ES-I3 (cell line): ENCODE measurements around the gene DTNB.
"Not testable (repeated sequence)": the region's sequence is repeated elsewhere in the genome, so short reads cannot be mapped to it uniquely, and the experiment has no call there.

Source experiments
- H3K36me3 ChIP-seq: 2 replicates; pipeline ENCODE4 v1.6.1; 2013; ENCODE audit warnings: mild to moderate bottlenecking, low read length, control low read depth, moderate library complexity; ENCODE audit not compliant: insufficient read depth
- H3K4me1 ChIP-seq: 2 replicates; pipeline ENCODE4 v1.6.1; 2013; ENCODE audit warnings: mild to moderate bottlenecking, control low read depth, low read length; ENCODE audit not compliant: insufficient read depth
- H3K9ac ChIP-seq: 2 replicates; pipeline ENCODE4 v1.6.1; 2013; ENCODE audit warnings: low read depth, mild to moderate bottlenecking, low read length, moderate library complexity
- H3K9me3 ChIP-seq: 2 replicates; pipeline ENCODE4 v1.6.1; 2013; ENCODE audit warnings: mild to moderate bottlenecking, low read length, moderate library complexity; ENCODE audit not compliant: control insufficient read depth, insufficient read depth

The DTNB gene

GRCh38 chr2:25665429-25665828 is 7.9 kb downstream of the DTNB start:
- peaks cover 25% of the 10 kb centered on the region for H3K4me1 ChIP-seq
- H3K9ac ChIP-seq, H3K36me3 ChIP-seq, H3K9me3 ChIP-seq: not testable (repeated sequence)

GRCh38 chr2:25664965-25665307 is 8.4 kb downstream of the DTNB start:
- Histone ChIP-seq H3K9ac (no peak overlapping the region), H3K9me3 (no peaks in the 10 kb centered on the region), H3K4me1 (peaks cover 20% of the 10 kb centered on the region), H3K36me3 (no peaks in the 10 kb centered on the region)

- H3K9me3 ChIP-seq: no peaks in the 10 kb centered on the region
- no peaks in the 10 kb centered on the region for H3K36me3 ChIP-seq
- H3K4me1 ChIP-seq: peaks cover 14% of the 10 kb centered on the region
- H3K9ac ChIP-seq: no peak overlapping the region
Measured at GRCh38 chr2:25664183-25664964, 9.0 kb downstream of the DTNB start.

- no peak overlapping the region for H3K9ac ChIP-seq
- H3K36me3 ChIP-seq: no peaks in the 10 kb centered on the region
- no peaks in the 10 kb centered on the region for H3K9me3 ChIP-seq
- H3K4me1 ChIP-seq: no peaks in the 10 kb centered on the region
Measured at GRCh38 chr2:25655316-25655715, 18.1 kb downstream of the DTNB start.

- no peak overlapping the region for H3K9ac ChIP-seq
- H3K9me3 ChIP-seq: no peaks in the 10 kb centered on the region
- no peaks in the 10 kb centered on the region for H3K4me1 ChIP-seq
- no peaks in the 10 kb centered on the region for H3K36me3 ChIP-seq
Measured at GRCh38 chr2:25654801-25655200, 18.6 kb downstream of the DTNB start.

GRCh38 chr2:25651782-25652455 is 21.5 kb downstream of the DTNB start:
- Histone ChIP-seq H3K9me3 (no peaks in the 10 kb centered on the region), H3K9ac (no peak overlapping the region), H3K4me1 (no peaks in the 10 kb centered on the region), H3K36me3 (no peaks in the 10 kb centered on the region)

- Histone ChIP-seq H3K9ac (no peak overlapping the region), H3K9me3 (no peaks in the 10 kb centered on the region), H3K36me3 (no peaks in the 10 kb centered on the region), H3K4me1 (no peaks in the 10 kb centered on the region)
Measured at GRCh38 chr2:25651066-25651465, 22.3 kb downstream of the DTNB start.

GRCh38 chr2:25650256-25650655 is 23.1 kb downstream of the DTNB start:
- Histone ChIP-seq H3K9ac (no peak overlapping the region), H3K9me3 (no peaks in the 10 kb centered on the region), H3K36me3 (no peaks in the 10 kb centered on the region), H3K4me1 (no peaks in the 10 kb centered on the region)

- H3K4me1 ChIP-seq: no peaks in the 10 kb centered on the region
- no peaks in the 10 kb centered on the region for H3K9me3 ChIP-seq
Measured at GRCh38 chr2:25649786-25650185, 23.6 kb downstream of the DTNB start.

GRCh38 chr2:25642298-25642697 is 31.1 kb downstream of the DTNB start:
- Histone ChIP-seq H3K4me1 (no peaks in the 10 kb centered on the region), H3K9ac (no peak overlapping the region), H3K9me3 (no peaks in the 10 kb centered on the region)

More at GRCh38 chr2:25649786-25650185, 23.6 kb downstream of the DTNB start:
- H3K9ac ChIP-seq: no peak overlapping the region
- no peaks in the 10 kb centered on the region for H3K36me3 ChIP-seq

GRCh38 chr2:25639696-25640095 is 33.7 kb downstream of the DTNB start:
- Histone ChIP-seq H3K36me3 (no peaks in the 10 kb centered on the region), H3K9me3 (no peaks in the 10 kb centered on the region), H3K9ac (no peak overlapping the region), H3K4me1 (no peaks in the 10 kb centered on the region)

More at GRCh38 chr2:25642298-25642697, 31.1 kb downstream of the DTNB start:
- no peaks in the 10 kb centered on the region for H3K36me3 ChIP-seq

GRCh38 chr2:25639131-25639530 is 34.2 kb downstream of the DTNB start:
- Histone ChIP-seq H3K4me1 (no peaks in the 10 kb centered on the region), H3K9ac (no peak overlapping the region)

GRCh38 chr2:25635797-25636196 is 37.6 kb downstream of the DTNB start:
- Histone ChIP-seq H3K4me1 (no peaks in the 10 kb centered on the region), H3K9me3 (no peaks in the 10 kb centered on the region; the same call in 1 of the 2 replicates), H3K9ac (no peak overlapping the region), H3K36me3 (no peaks in the 10 kb centered on the region)

More at GRCh38 chr2:25639131-25639530, 34.2 kb downstream of the DTNB start:
- Histone ChIP-seq H3K36me3 (no peaks in the 10 kb centered on the region), H3K9me3 (no peaks in the 10 kb centered on the region)

GRCh38 chr2:25633801-25634200 is 39.6 kb downstream of the DTNB start:
- H3K36me3 ChIP-seq, H3K9me3 ChIP-seq, H3K9ac ChIP-seq, H3K4me1 ChIP-seq: not testable (repeated sequence)

GRCh38 chr2:25632396-25632795 is 41.0 kb downstream of the DTNB start:
- Histone ChIP-seq H3K4me1 (no peaks in the 10 kb centered on the region), H3K9ac (no peak overlapping the region), H3K9me3 (no peaks in the 10 kb centered on the region; the same call in 1 of the 2 replicates), H3K36me3 (no peaks in the 10 kb centered on the region)
